Skeletal muscle satellite cell (primary cell): Measurements from ENCODE around the gene MRPS16.
"Not testable (repeated sequence)": the region's sequence is repeated elsewhere in the genome, so short reads cannot be mapped to it uniquely, and the experiment has no call there.

Source experiments
- H3K27me3 ChIP-seq: 2 replicates; pipeline ENCODE4 v1.7.0; 2013; ENCODE audit warnings: low read length; ENCODE audit not compliant: control insufficient read depth, insufficient read depth
- H3K36me3 ChIP-seq: 2 replicates; pipeline ENCODE4 v1.7.0; 2013; ENCODE audit warnings: mild to moderate bottlenecking, control low read depth, low read length; ENCODE audit not compliant: insufficient read depth
- H3K4me1 ChIP-seq: 2 replicates; pipeline ENCODE4 v1.7.0; 2013; ENCODE audit warnings: low read length; ENCODE audit not compliant: control insufficient read depth, insufficient read depth
- H3K4me2 ChIP-seq: 2 replicates; pipeline ENCODE4 v1.7.0; 2013; ENCODE audit warnings: mild to moderate bottlenecking, low read length
- H3K4me3 ChIP-seq: 2 replicates; pipeline ENCODE4 v1.7.0; 2013; ENCODE audit warnings: low read length
- H3K9ac ChIP-seq: 2 replicates; pipeline ENCODE4 v1.7.0; 2013; ENCODE audit warnings: mild to moderate bottlenecking, low read depth, low read length, moderate library complexity
- H3K9me3 ChIP-seq: replicated peaks from 2 replicates; pipeline ENCODE4 v1.7.0; 2013; ENCODE audit warnings: mild to moderate bottlenecking, control low read depth, low read length

The MRPS16 gene

GRCh38 chr10:73258612-73259011, 6.2 kb upstream of the MRPS16 start:
- not testable (repeated sequence) for H3K4me2 ChIP-seq, H3K9ac ChIP-seq, H3K27me3 ChIP-seq, H3K36me3 ChIP-seq, H3K4me3 ChIP-seq, H3K9me3 ChIP-seq
- H3K4me1 ChIP-seq, result peaks cover 14% of the 10 kb centered on the region

- Histone ChIP-seq H3K4me1 (peaks cover 10% of the 10 kb centered on the region), H3K9ac (peak overlapping the region; percentile 97), H3K27me3 (no peaks in the 10 kb centered on the region), H3K9me3 (no peaks in the 10 kb centered on the region), H3K36me3 (peaks cover 14% of the 10 kb centered on the region), H3K4me3 (peak overlapping the region; percentile 87), H3K4me2 (peak overlapping the region; percentile 91)
Measured at GRCh38 chr10:73253225-73253555, 746 bp upstream of the MRPS16 start.

GRCh38 chr10:73251683-73252444, 580 bp downstream of the MRPS16 start:
- H3K4me2 ChIP-seq, result peak overlapping the region; percentile 91
- H3K4me1 ChIP-seq, result peaks cover 18% of the 10 kb centered on the region
- peaks cover 14% of the 10 kb centered on the region for H3K36me3 ChIP-seq
- H3K4me3 ChIP-seq, result peak overlapping the region; percentile 87
- peak overlapping the region; percentile 97 for H3K9ac ChIP-seq
- H3K9me3 ChIP-seq, result no peaks in the 10 kb centered on the region
- H3K27me3 ChIP-seq, result no peaks in the 10 kb centered on the region

GRCh38 chr10:73248259-73248724, 4.2 kb downstream of the MRPS16 start:
- peaks cover 24% of the 10 kb centered on the region for H3K4me1 ChIP-seq
- peaks cover 33% of the 10 kb centered on the region for H3K36me3 ChIP-seq
- H3K27me3 ChIP-seq, result no peaks in the 10 kb centered on the region

GRCh38 chr10:73247509-73248258, 4.8 kb downstream of the MRPS16 start:
- Histone ChIP-seq H3K9me3 (no peaks in the 10 kb centered on the region), H3K4me2 (peak overlapping the region; percentile 81), H3K36me3 (peaks cover 39% of the 10 kb centered on the region), H3K9ac (peak overlapping the region; percentile 91), H3K4me3 (peak overlapping the region; percentile 92), H3K4me1 (peaks cover 24% of the 10 kb centered on the region), H3K27me3 (no peaks in the 10 kb centered on the region)

More at GRCh38 chr10:73248259-73248724, 4.2 kb downstream of the MRPS16 start:
- H3K4me2 ChIP-seq, result peak overlapping the region; percentile 81
- H3K9ac ChIP-seq, result peak overlapping the region; percentile 91
- no peak overlapping the region for H3K4me3 ChIP-seq
- H3K9me3 ChIP-seq, result no peaks in the 10 kb centered on the region

GRCh38 chr10:73246646-73247508, 5.6 kb downstream of the MRPS16 start, which contains the start of gene DNAJC9:
Gene DNAJC9, minus strand, starts transcription at chr10:73247255. Its CDS starts 66 bp downstream, at chr10:73247189.
- no peaks in the 10 kb centered on the region for H3K9me3 ChIP-seq
- H3K4me2 ChIP-seq, result peak within 1 kb of the TSS; percentile 81
- H3K27me3 ChIP-seq, result no peaks in the 10 kb centered on the region
- peak within 1 kb of the TSS; percentile 92 for H3K4me3 ChIP-seq
- peak within 1 kb of the TSS; percentile 91 for H3K9ac ChIP-seq
- H3K4me1 ChIP-seq, result peaks cover 24% of the 10 kb centered on the region
- peaks cover 47% of the 10 kb centered on the region for H3K36me3 ChIP-seq

- Histone ChIP-seq H3K36me3 (peaks cover 53% of the 10 kb centered on the region), H3K4me3 (peak overlapping the region; percentile 92), H3K4me1 (peaks cover 20% of the 10 kb centered on the region), H3K9me3 (no peaks in the 10 kb centered on the region), H3K27me3 (no peaks in the 10 kb centered on the region), H3K4me2 (peak overlapping the region; percentile 81), H3K9ac (peak overlapping the region; percentile 91)
Measured at GRCh38 chr10:73246322-73246645, 6.2 kb downstream of the MRPS16 start.

- Histone ChIP-seq H3K4me3 (peak overlapping the region; percentile 92), H3K4me1 (peaks cover 20% of the 10 kb centered on the region), H3K9ac (peak overlapping the region; percentile 91), H3K9me3 (no peaks in the 10 kb centered on the region), H3K36me3 (peaks cover 53% of the 10 kb centered on the region), H3K4me2 (peak overlapping the region; percentile 81), H3K27me3 (no peaks in the 10 kb centered on the region)
Measured at GRCh38 chr10:73244866-73245477, 7.5 kb downstream of the MRPS16 start.

GRCh38 chr10:73239908-73240307, 12.5 kb downstream of the MRPS16 start:
- no peak overlapping the region for H3K4me3 ChIP-seq
- H3K9ac ChIP-seq, result no peak overlapping the region
- H3K36me3 ChIP-seq, result peaks cover 72% of the 10 kb centered on the region

GRCh38 chr10:73238990-73239566, 13.4 kb downstream of the MRPS16 start:
- Histone ChIP-seq H3K36me3 (peaks cover 72% of the 10 kb centered on the region), H3K4me3 (no peak overlapping the region), H3K9me3 (no peaks in the 10 kb centered on the region), H3K27me3 (no peaks in the 10 kb centered on the region), H3K4me2 (no peak overlapping the region), H3K9ac (no peak overlapping the region), H3K4me1 (no peaks in the 10 kb centered on the region)

More at GRCh38 chr10:73239908-73240307, 12.5 kb downstream of the MRPS16 start:
- H3K4me2 ChIP-seq, result no peak overlapping the region
- H3K27me3 ChIP-seq, result no peaks in the 10 kb centered on the region
- H3K9me3 ChIP-seq, result no peaks in the 10 kb centered on the region
- peaks cover 4% of the 10 kb centered on the region for H3K4me1 ChIP-seq
